Fibroblast of lung (primary cell): ENCODE measurements around the gene ZMYM5. TPM values are rescaled to one million over a fixed set of nuclear protein-coding genes. Genes with fewer than 3 reads are reported as not detected.

Experiments used
- DNase-seq, 2 donors: peaks; one replicate each; pipeline versions ENCODE4 v3.0.0 to v3.0.0-alpha.2; 2010; ENCODE audit warnings: low read depth in 2 of 2
- H2AFZ ChIP-seq: 2 replicates; pipeline ENCODE4 v1.5.1; 2012; ENCODE audit warnings: low read length, control low read depth, inconsistent platforms
- H3K27ac ChIP-seq: 2 replicates; pipeline ENCODE4 v1.5.1; 2011; ENCODE audit warnings: low read length, control low read depth; ENCODE audit not compliant: insufficient read depth
- H3K27me3 ChIP-seq: 2 replicates; pipeline ENCODE4 v1.5.1; 2011; ENCODE audit warnings: mild to moderate bottlenecking, low read length; ENCODE audit not compliant: control insufficient read depth, insufficient read depth
- H3K36me3 ChIP-seq: 2 replicates; pipeline ENCODE4 v1.5.1; 2011; ENCODE audit warnings: low read length; ENCODE audit not compliant: control insufficient read depth, insufficient read depth
- H3K4me1 ChIP-seq: 2 replicates; pipeline ENCODE4 v1.5.1; 2011; ENCODE audit warnings: low read length; ENCODE audit not compliant: control insufficient read depth, insufficient read depth; ENCODE audit errors: extremely low read depth
- H3K4me2 ChIP-seq: 2 replicates; pipeline ENCODE4 v1.5.1; 2011; ENCODE audit warnings: low read length, control low read depth; ENCODE audit not compliant: insufficient read depth; ENCODE audit errors: extremely low read depth
- H3K4me3 ChIP-seq, 4 experiments: fragments of 200-600 bp in 1 of 4; sonication (generic) in 1 of 4; replicated peaks in 1 of 4; 2 replicates each; pipeline ENCODE4 v1.5.1; 2011 to 2016; ENCODE audit warnings: low read length in 4 of 4, low read depth in 3 of 4, mild to moderate bottlenecking in 3 of 4, control low read depth in 2 of 4, inconsistent platforms in 1 of 4, mixed read lengths in 1 of 4; ENCODE audit not compliant: insufficient read depth in 1 of 4; ENCODE audit errors: control extremely low read depth in 1 of 4
- H3K79me2 ChIP-seq: 2 replicates; pipeline ENCODE4 v1.5.1; 2012; ENCODE audit warnings: mild to moderate bottlenecking, low read length, inconsistent platforms; ENCODE audit not compliant: control insufficient read depth, insufficient read depth
- H3K9ac ChIP-seq: 2 replicates; pipeline ENCODE4 v1.5.1; 2011; ENCODE audit warnings: mild to moderate bottlenecking, low read length, control low read depth; ENCODE audit not compliant: insufficient read depth
- H3K9me3 ChIP-seq: 2 replicates; pipeline ENCODE4 v1.5.1; 2012; ENCODE audit warnings: low read depth, low read length; ENCODE audit not compliant: control insufficient read depth, insufficient read depth
- H4K20me1 ChIP-seq: 2 replicates; pipeline ENCODE4 v1.5.1; 2011; ENCODE audit warnings: low read length; ENCODE audit not compliant: control insufficient read depth, insufficient read depth; ENCODE audit errors: extremely low read depth
- CTCF ChIP-seq, 2 donors: IDR thresholded peaks in 1 of 2; conservative IDR thresholded peaks in 1 of 2; 1 replicate in 1 of 2; 2 replicates in 1 of 2; pipeline ENCODE4 v1.5.1; 2011 to 2012; ENCODE audit warnings: low read length in 2 of 2, control low read depth in 1 of 2, inconsistent platforms in 1 of 2, low read depth in 1 of 2, mild to moderate bottlenecking in 1 of 2
- EZH2 ChIP-seq: IDR thresholded peaks from 2 replicates; pipeline ENCODE4 v1.5.1; 2012; ENCODE audit warnings: low read length, control low read depth, mild to moderate bottlenecking; ENCODE audit errors: missing control alignments
- polyA plus RNA-seq, 2 donors: library from polyadenylated mRNA; depleted of rRNA in 1 of 2; stranded (reverse) in 1 of 2; unstranded in 1 of 2; fragments of >200 nt; gene quantifications; 2 replicates each; pipeline ENCODE4 v1.2.1, GENCODE V29; 2011 to 2012; ENCODE audit warnings: missing spikeins in 1 of 2
- total RNA-seq: library from RNA; depleted of rRNA; stranded (reverse); fragments of >200 nt; gene quantifications from 2 replicates; pipeline ENCODE4 v1.2.1, GENCODE V29; 2014

Gene ZMYM5
- total and polyA plus RNA-seq, 2 donors (not counting 1 experiment from before 2014, with no cell fraction given), result 11.3 to 32.4 TPM

- H3K4me3 ChIP-seq, result no peak overlapping the region
- TF ChIP-seq EZH2 (no peak), CTCF (conservative IDR thresholded peaks at IDR 0.05 in 1 of 2, IDR thresholded peaks at IDR 0.05 in 1 of 2; ENCODE audit: low read depth in 1 of 2, low read length in 2 of 2) (no peak)
- H2AFZ ChIP-seq, result no peak overlapping the region
- no peak overlapping the region for H3K27ac ChIP-seq
- no peaks in the 10 kb centered on the region for H3K9me3 ChIP-seq
- no peaks in the 10 kb centered on the region for H3K79me2 ChIP-seq
- H3K36me3 ChIP-seq, result no peaks in the 10 kb centered on the region
- no peak overlapping the region for H3K9ac ChIP-seq
- H3K4me1 ChIP-seq, result no peaks in the 10 kb centered on the region
- no peaks in the 10 kb centered on the region for H4K20me1 ChIP-seq
- H3K27me3 ChIP-seq, result no peaks in the 10 kb centered on the region
- no peak overlapping the region for H3K4me2 ChIP-seq
- DNase-seq, result no peak
Measured at GRCh38 chr13:19881641-19882040, 18.2 kb upstream of the ZMYM5 start.

DNA sequence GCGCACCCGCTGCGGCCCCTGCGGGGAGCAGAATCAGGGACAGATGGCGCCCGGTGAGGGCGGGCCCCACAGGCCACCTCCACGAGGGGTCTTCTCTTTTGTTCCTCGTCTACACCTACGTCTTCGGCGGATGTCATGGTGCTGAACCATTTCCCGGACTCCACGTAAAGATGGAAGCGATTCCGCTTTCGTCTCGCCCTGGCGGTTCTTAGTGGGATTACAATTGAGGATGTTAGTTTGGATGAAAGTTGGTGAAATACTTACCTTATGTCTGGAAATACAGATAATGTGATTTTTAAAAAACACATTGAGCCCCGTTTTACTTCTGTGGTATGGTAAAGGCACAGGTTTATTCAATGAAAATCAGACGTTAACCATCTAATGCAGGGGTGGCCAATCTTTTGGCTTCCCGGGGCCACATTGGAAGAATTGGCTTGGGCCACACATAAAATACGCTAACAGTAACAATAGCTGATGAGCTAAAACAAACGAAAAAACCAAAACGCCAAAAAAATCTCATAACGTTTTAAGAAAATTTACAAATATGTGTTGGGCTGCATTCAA, 1.4 kb upstream of the ZMYM5 start:
- peak overlapping the region; percentile 92 for H3K27ac ChIP-seq
- peak; percentile 66 to 81 for DNase-seq
- peak overlapping the region; percentile 70 for H3K9ac ChIP-seq
- no peaks in the 10 kb centered on the region for H3K27me3 ChIP-seq
- peak overlapping the region; percentile 74 for H2AFZ ChIP-seq
- no peaks in the 10 kb centered on the region for H3K9me3 ChIP-seq
- H3K79me2 ChIP-seq, result peaks cover 26% of the 10 kb centered on the region
- no peaks in the 10 kb centered on the region for H3K36me3 ChIP-seq
- H3K4me1 ChIP-seq, result peaks cover 10% of the 10 kb centered on the region
- H3K4me3 ChIP-seq, result peak overlapping the region; percentile 48 to 67 (median 56)
- H3K4me2 ChIP-seq, result peak overlapping the region; percentile 62
- H4K20me1 ChIP-seq, result no peaks in the 10 kb centered on the region
- TF ChIP-seq CTCF (conservative IDR thresholded peaks at IDR 0.05 in 1 of 2, IDR thresholded peaks at IDR 0.05 in 1 of 2; ENCODE audit: low read depth in 1 of 2, low read length in 2 of 2) (peak; percentile 66 to 76), EZH2 (no peak)

- peak overlapping the region; percentile 74 for H2AFZ ChIP-seq
- peak; percentile 83 to 90 for DNase-seq
- H3K4me3 ChIP-seq, result peak overlapping the region; percentile 48 to 67 (median 56)
- peaks cover 10% of the 10 kb centered on the region for H3K4me1 ChIP-seq
- H3K9ac ChIP-seq, result peak overlapping the region; percentile 70
- peak overlapping the region; percentile 92 for H3K27ac ChIP-seq
- H3K79me2 ChIP-seq, result peaks cover 28% of the 10 kb centered on the region
- H3K27me3 ChIP-seq, result no peaks in the 10 kb centered on the region
- TF ChIP-seq EZH2, result no peak
- no peak for TF ChIP-seq CTCF (conservative IDR thresholded peaks at IDR 0.05 in 1 of 2, IDR thresholded peaks at IDR 0.05 in 1 of 2; ENCODE audit: low read depth in 1 of 2, low read length in 2 of 2)
- peak overlapping the region; percentile 62 for H3K4me2 ChIP-seq
- H3K36me3 ChIP-seq, result no peaks in the 10 kb centered on the region
- no peaks in the 10 kb centered on the region for H3K9me3 ChIP-seq
- H4K20me1 ChIP-seq, result no peaks in the 10 kb centered on the region
Measured at GRCh38 chr13:19864024-19864745, 736 bp upstream of the ZMYM5 start.
